HG02884 (cell line): ENCODE data around the gene LOXL3.
A peak's percentile ranks its signal among the peaks of the same experiment; 100 is the strongest.
"Not testable (repeated sequence)": the region's sequence is repeated elsewhere in the genome, so short reads cannot be mapped to it uniquely, and the experiment has no call there.

Experiments
- ATAC-seq: cut with Tn5 transposase; IDR thresholded peaks from one replicate; pipeline ENCODE4 v1.9.1; 2021; ENCODE audit warnings: mild to moderate bottlenecking, moderate library complexity; ENCODE audit not compliant: unreplicated experiment

The LOXL3 gene

DNA sequence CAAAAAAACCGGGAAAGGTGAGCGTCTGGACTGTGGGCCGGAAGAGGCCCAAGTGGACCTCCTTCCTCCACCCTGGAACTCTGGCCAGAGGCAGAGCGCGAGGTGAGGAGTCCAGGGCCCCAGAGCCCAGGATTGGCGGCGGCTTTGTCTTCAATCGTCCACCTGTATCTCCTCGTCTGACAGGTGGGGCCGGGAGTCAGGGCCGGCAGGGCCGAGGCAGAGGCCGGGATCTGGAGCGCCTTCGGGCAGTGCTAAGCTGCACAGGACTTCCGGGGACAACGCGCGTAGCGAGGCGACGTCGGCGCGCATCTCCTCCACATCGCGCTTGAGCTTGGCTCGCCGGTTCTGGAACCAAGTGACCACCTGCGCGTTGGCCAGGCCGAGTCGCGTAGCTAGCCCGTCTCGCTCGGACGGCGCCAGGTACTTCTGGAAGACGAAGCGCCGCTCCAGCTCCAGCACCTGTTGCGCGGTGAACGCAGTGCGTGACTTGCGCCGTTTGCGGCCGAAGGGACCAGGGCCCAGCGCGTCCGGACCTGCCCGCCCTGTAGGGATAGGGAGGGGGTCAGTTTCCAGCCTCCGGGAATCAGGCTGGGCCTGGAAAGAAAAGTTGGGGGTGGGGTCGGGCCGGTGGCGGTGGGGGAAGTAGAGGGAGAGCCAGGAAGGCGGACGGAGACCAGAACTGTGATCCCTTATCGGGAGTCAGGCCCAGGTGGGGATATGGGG lies 55.8 kb downstream of the LOXL3 start:
- no peak for ATAC-seq

DNA sequence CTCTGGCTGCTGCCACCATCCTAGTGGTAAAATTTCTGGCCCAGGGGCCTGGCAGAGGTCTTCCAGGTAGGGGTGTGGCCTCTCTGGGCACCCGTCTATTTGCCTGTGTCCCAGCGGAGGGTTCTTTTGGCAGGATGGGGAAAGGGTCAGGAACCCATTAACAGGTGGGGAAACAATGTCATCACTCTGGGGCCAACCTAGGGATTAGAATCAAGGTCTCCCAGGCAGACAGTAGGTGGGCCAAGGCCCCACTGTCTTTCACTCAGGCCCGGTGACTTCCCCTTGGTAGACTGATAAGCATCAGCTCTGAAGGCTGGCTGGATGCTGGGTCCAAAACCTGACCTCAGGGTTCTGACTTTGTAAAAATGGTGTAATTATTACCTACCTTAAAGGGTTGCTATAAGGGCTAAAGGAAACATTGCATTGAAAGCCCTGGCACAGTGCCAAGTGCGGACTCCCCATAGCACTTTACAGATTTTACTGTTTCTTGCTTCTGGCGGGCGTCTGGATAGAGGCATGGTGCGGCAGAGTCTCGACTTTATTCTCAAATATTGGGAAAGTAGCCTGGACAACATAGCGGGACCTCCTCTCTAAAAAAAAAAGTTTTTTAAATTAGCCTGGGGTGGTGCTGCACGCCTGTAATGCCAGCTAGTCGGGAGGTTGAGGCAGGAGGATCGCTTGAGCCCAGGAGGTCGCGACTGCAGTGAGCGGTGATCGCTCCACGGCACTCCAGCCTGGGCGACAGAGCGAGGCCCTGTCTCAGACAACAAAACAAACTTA lies 56.6 kb downstream of the LOXL3 start:
- ATAC-seq: no peak

DNA sequence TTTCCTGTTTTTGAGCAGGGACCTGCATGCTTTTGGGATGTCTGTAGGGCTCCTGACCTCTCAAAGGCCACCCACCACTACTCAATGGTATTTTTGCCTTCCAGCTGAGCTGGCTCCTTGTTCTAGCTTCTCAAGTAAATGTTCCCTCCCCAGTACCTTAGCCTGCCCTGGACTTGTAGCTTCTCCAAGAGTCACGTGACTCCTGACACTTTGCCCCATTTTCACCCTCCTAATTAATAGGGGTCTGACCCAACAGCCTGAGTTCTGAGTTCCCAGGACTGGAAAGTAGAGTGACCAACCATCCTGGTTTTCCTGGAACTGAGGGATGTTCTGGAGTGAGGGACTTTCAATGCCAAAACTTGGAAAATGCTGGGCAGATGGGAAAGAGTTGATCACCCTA lies 58.3 kb downstream of the LOXL3 start:
- no peak for ATAC-seq

DNA sequence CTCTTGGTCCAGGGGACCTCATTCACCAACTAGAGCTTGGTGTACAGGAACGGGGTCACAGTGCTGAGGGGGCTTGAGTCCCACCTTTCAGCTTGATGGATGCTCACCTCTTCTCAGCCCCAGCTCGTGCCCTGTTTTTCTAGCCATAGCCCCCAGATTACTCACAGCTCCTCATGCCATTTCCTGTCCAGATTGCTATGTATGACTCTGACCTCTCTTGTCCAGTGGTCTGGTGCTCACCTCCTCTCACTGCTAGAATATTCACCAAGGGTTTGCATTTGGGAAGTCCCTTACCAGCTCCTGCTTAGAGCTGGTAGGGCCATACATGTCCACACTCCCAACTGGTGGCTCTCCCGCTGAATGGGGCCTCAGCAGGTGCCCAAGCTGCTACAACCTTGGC lies 60.2 kb downstream of the LOXL3 start:
- no peak for ATAC-seq

DNA sequence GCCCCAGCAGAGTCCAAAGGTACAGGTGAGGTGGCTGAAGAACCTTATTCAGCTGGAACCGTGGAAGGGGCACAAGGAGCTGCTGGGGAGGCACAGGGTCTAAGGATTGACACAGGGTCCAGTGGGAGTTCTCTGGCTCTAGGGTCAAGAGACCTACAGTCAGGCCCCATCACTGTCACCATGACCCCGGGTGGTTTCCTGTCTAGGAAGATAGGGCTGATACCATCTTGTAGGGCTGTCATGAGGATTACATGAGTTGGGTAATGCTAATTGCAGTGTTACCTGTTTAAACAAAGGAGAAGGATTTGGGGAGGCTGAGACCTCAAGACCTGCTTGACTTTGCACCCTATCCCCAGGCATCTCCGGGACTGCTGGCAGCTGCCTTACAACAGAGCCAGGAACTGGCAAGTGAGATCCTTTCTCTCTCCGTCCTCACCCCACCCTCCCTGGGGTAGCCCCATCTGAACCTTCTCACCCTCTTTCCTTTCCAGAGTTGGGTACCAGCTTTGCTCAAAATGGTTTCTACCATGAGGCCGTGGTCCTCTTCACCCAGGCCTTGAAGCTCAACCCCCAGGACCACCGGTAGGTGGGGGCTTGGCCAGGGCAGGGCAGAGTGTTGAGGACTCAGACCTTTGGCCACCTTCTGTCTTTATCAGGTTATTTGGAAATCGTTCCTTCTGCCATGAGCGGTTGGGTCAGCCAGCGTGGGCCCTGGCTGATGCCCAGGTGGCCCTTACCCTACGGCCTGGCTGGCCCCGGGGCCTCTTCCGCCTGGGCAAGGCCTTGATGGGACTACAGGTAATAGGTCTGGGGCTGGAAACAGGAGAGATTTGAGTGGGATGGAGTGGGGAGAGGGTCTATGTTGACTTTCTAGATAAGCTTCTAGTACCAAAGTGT lies 61.8 kb downstream of the LOXL3 start:
- no peak for ATAC-seq

DNA sequence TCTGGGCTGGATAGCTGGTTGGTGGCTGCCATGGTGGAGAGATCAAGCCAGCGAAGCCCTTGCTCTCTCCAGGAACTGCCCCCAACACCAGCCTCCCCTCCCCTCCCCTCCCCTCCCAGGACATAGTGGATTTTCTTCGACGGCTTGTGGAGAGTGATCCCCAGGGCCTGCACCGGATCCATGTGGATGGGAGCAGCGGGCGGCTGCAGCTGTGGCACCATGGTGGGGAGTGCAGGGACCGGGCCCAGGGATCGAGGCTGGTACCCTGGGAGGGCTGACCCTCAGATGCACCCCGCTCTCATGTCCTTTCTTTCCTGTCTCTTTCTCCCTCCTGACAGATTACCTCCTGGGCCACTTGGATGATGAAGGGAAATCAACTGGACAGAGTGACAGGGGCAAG lies 63.8 kb downstream of the LOXL3 start:
- ATAC-seq: no peak

DNA sequence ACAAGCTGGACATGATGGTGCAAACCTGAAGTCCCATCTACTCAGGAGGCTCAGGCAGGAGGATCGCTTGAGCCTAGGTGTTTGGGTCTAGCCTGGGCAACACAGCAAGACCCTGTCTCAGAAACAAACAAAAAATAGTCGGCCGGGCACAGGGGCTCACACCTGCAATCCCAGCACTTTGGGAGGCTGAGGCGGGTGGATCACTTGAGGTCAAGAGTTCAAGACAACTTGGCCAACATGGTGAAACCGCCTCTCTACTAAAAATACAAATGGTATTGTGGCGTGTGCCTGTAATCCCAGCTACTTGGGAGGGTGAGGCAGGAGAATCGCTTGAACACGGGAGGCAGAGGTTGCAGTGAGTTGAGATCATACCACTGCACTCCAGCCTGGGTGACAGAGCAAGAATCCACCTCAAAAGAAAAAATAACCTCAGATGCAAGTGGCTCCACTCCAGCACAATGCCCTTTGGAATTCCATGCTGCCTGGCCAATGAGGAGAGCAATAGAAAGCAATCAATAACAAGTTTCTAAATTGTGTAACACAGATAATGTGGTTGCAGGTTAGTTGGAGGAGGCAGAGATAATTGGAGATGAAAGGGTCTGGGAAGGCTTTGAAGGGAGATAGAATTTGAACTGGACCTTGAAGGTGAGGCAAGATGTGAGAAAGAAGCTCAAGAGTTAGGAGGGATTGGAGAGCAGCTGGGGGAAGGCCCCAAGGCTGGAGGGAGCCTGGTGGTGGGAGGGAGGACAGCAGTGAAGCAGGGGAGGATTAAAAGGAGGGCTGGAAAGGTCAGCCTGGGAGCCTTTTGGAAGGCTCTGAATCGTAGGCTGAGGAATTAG lies 64.9 kb downstream of the LOXL3 start:
- no peak for ATAC-seq

DNA sequence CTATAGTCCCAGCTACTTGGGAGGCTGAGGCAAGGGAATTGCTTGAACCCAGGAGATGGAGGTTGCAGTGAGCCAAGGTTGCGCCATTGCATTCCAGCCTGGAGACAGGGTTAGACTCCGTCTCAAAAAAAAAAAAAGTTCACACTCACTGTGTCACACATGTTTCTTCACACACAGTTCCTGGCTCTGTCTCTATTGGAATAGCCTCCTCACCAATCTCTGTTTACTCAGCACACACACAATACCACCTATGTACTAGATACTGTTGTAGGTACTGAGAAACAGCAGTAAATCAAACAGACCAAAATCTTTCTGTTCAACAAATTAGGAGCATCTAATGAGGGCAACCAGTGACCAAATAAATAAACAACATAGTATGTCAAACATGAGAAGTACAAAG lies 67.6 kb downstream of the LOXL3 start:
- ATAC-seq: no peak

DNA sequence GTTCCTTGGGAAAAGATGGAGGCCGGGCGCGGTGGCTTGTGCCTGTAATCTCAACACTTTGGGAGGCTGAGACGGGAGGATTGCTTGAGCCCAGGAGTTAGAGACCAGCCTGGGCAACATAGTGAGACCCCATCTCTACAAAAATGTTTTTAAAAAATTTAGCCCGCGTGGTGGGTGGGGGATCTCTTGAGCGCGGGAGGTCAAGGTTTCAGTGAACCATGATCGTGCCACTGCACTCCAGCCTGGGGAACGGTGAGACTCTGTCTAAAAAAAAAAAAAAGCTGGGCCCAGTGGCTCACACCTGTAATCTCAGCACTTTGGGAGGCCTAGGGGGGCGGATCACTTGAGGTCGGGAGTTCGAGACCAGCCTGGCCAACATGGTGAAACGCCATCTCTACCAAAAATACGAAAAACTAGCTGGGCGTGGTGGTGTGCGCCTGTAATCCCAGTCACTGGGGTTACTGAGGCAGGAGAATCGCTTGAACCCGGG lies 70.0 kb downstream of the LOXL3 start:
- ATAC-seq: not testable (repeated sequence)

DNA sequence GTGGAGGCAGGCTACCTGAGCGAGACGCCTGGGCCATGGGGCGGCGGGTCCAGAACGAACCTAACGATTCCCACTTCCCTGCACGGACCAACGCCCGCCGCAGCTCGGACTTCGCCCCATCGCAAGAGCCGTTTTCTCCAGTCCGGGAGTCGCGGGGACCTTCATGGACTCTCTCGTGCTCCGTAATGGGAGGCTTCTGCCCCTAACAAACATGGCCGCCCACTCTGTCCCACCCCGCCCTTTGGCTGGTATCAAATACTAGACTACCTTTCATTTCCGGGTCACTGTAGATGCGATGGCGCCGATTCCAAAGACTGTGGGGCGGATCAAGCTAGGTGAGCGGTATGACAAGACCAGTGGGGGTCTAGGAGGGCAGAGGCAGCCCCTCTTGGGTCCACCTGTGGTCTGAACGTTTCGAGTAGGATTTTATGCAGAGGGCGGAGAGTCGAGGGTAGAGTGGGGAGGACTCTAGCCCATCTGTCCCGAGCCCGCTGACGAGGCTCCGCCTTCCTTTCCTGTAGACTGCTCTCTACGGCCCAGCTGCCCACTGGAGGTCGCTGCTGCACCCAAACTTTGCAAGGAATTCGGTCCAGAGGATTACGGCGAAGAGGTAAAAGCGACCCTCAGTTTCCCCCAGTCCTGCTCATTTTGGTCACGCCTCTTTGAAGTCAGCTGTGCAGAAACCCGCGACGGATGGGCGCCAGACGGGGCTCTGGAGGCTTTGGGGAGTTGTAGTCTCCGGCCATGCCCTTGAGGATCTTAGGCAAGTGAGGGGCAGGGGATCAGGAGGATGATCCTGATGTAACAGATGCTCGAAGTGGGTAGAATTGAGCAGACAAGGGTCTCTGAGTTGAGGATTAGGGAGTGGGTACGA lies 70.7 kb downstream of the LOXL3 start, which contains the start of the genes CCDC142 and TTC31:
TSS of gene CCDC142 (minus strand) at position 198 of the 874 bp plus-strand sequence. CDS start at position 37, 161 bp downstream.
TSS of gene TTC31 (plus strand) at position 281 of the 874 bp plus-strand sequence. CDS start at position 296, 15 bp downstream.
- peak; percentile 82 for ATAC-seq
